ENCODE measurements around the gene TYMS. TPM values are rescaled to one million over a fixed set of nuclear protein-coding genes. Genes with fewer than 3 reads are reported as not detected.

TYMS gene
- total and polyA plus RNA-seq, 10 of the 15 experiments (the other 5 are each of a cell fraction or from before 2014, with no cell fraction given) = 34.8 to 524 (median 219) TPM

GRCh38 chr18:686339-687111 lies 29.1 kb downstream of the TYMS start:
- RAD21 ChIA-PET (ENCODE audit: unreplicated experiment) = no interaction called here

GRCh38 chr18:688323-688722 lies 30.9 kb downstream of the TYMS start:
- no peaks in the 10 kb centered on the region for H3K79me2 ChIP-seq (ENCODE audit: control insufficient read depth, insufficient read depth, low read length)
- intact Hi-C loops (cut with micrococcal nuclease; ENCODE audit: unreplicated experiment) = no loop called here
- no peaks in the 10 kb centered on the region for H3K27me3 ChIP-seq (replicated peaks in 1 of 2; ENCODE audit: control insufficient read depth in 2 of 2, insufficient read depth in 2 of 2, low read length in 1 of 2)
- in situ Hi-C loops (cut with MboI) = no loop called here
- DNase-seq (ENCODE audit: low read depth, low spot score) = no peak
- 78% methylated on average over 5 of the region's 5 CpGs for WGBS (ENCODE audit: insufficient coverage, insufficient replicate concordance, low lambda C conversion rate, missing lambda C conversion rate)
- no peaks in the 10 kb centered on the region for H3K4me1 ChIP-seq (ENCODE audit: control insufficient read depth, insufficient read depth, low read length)
- no peak for TF ChIP-seq MEF2B (IDR thresholded peaks at IDR 0.05; ENCODE audit: partially characterized antibody, poor library complexity, severe bottlenecking)
- no peak for TF ChIP-seq IRF3 (IDR thresholded peaks at IDR 0.05)
- TF ChIP-seq IRF4 (IDR thresholded peaks at IDR 0.05; ENCODE audit: low read depth, low read length) = no peak
- H2AFZ ChIP-seq (ENCODE audit: control insufficient read depth, low read depth, low read length) = no peak overlapping the region
- ChIA-PET SMC1A (ENCODE audit: uncharacterized antibody, unreplicated experiment) (no interaction called here), CTCF (no interaction called here), RAD21 (ENCODE audit: unreplicated experiment) (no interaction called here), POLR2A (no interaction called here)
- BruUV-seq (replicated peaks) = no TSS peak
- no peak overlapping the region for H3K27ac ChIP-seq (ENCODE audit: control insufficient read depth, insufficient read depth)
- peaks cover 0 to 6% of the 10 kb centered on the region in 2 experiments; a peak in 1 of 4 replicates for H3K36me3 ChIP-seq (ENCODE audit: control insufficient read depth in 2 of 2, insufficient read depth in 2 of 2, low read length in 1 of 2)
- no peak for FAIRE-seq
- no peak overlapping the region for H3K4me2 ChIP-seq (ENCODE audit: control insufficient read depth, insufficient read depth)
- H3K9me3 ChIP-seq (replicated peaks; ENCODE audit: control insufficient read depth, insufficient read depth, low read length) = no peaks in the 10 kb centered on the region
- no peak overlapping the region for H3K4me3 ChIP-seq
- no peak overlapping the region for H3K9ac ChIP-seq (ENCODE audit: control insufficient read depth, insufficient read depth, low read length)
- no peak for ATAC-seq
- no peaks in the 10 kb centered on the region; the same call in 1 of the 2 replicates for H4K20me1 ChIP-seq (ENCODE audit: control insufficient read depth, insufficient read depth)

More at GRCh38 chr18:686339-687111, 29.1 kb downstream of the TYMS start:
- Histone ChIP-seq H3K9me3 (replicated peaks; ENCODE audit: control insufficient read depth, insufficient read depth, low read length) (no peaks in the 10 kb centered on the region), H3K4me2 (ENCODE audit: control insufficient read depth, insufficient read depth) (no peak overlapping the region), H4K20me1 (ENCODE audit: control insufficient read depth, insufficient read depth) (no peaks in the 10 kb centered on the region; the same call in 1 of the 2 replicates), H3K4me3 (no peak overlapping the region), H3K79me2 (ENCODE audit: control insufficient read depth, insufficient read depth, low read length) (no peaks in the 10 kb centered on the region), H3K4me1 (ENCODE audit: control insufficient read depth, insufficient read depth, low read length) (no peaks in the 10 kb centered on the region), H3K27me3 (replicated peaks in 1 of 2; ENCODE audit: control insufficient read depth in 2 of 2, insufficient read depth in 2 of 2, low read length in 1 of 2) (no peaks in the 10 kb centered on the region), H3K9ac (ENCODE audit: control insufficient read depth, insufficient read depth, low read length) (no peak overlapping the region), H3K36me3 (ENCODE audit: control insufficient read depth in 2 of 2, insufficient read depth in 2 of 2, low read length in 1 of 2) (peaks cover 0 to 6% of the 10 kb centered on the region in 2 experiments; a peak in 1 of 4 replicates), H2AFZ (ENCODE audit: control insufficient read depth, low read depth, low read length) (no peak overlapping the region), H3K27ac (ENCODE audit: control insufficient read depth, insufficient read depth) (no peak overlapping the region)
- SMC1A ChIA-PET (ENCODE audit: uncharacterized antibody, unreplicated experiment) = interaction anchor here (0.6 to 1.4 kb wide), 3 partner anchors 28 to 152 kb away, joined by 3 read pairs; no protein-coding TSS in a partner anchor
- TF ChIP-seq USF2 (IDR thresholded peaks at IDR 0.05; ENCODE audit: borderline replicate concordance, low read depth, low read length) (no peak), CHD2 (IDR thresholded peaks at IDR 0.05; ENCODE audit: borderline replicate concordance, low read depth, low read length) (no peak), POLR2A (IDR thresholded peaks at IDR 0.05; ENCODE audit: low read depth, low read length) (peak; percentile 34), ZNF384 (IDR thresholded peaks at IDR 0.05; ENCODE audit: borderline replicate concordance, low read depth, low read length) (no peak)
- POLR2A ChIA-PET = interaction anchor here (0.5 kb wide), 1 partner anchor 991 kb away, joined by 3 read pairs; no protein-coding TSS in a partner anchor
- in situ Hi-C loops (cut with MboI) = no loop called here
- CTCF ChIA-PET = interaction anchor here (3.3 kb wide), 1 partner anchor 62 kb away, joined by 13 read pairs; no protein-coding TSS in a partner anchor
- no peak for DNase-seq (ENCODE audit: low read depth, low spot score)
- ATAC-seq = peak; percentile 53
- no peak for FAIRE-seq
- BruUV-seq (replicated peaks) = no TSS peak
- WGBS (ENCODE audit: insufficient coverage, insufficient replicate concordance, low lambda C conversion rate, missing lambda C conversion rate) = 97% methylated on average over 11 of the region's 11 CpGs
- intact Hi-C loops (cut with micrococcal nuclease; ENCODE audit: unreplicated experiment) = no loop called here

Data from GM12878 (cell line).